GM12801 (cell line): ENCODE data around the gene ACVR1.

ENCODE experiments used
- CTCF ChIP-seq: IDR thresholded peaks from one replicate; pipeline ENCODE4 v1.5.1; 2011; ENCODE audit warnings: control low read depth; ENCODE audit not compliant: insufficient read length; ENCODE audit errors: extremely low read depth

ACVR1 gene

GRCh38 chr2:157726946-157727345 is 149.2 kb downstream of the ACVR1 start:
- TF ChIP-seq CTCF: no peak

- TF ChIP-seq CTCF: no peak
Observed at GRCh38 chr2:157725846-157726245, 150.3 kb downstream of the ACVR1 start.

- no peak for TF ChIP-seq CTCF
Observed at GRCh38 chr2:157722580-157723234, 153.4 kb downstream of the ACVR1 start.

- TF ChIP-seq CTCF: no peak
Observed at GRCh38 chr2:157720504-157720903, 155.6 kb downstream of the ACVR1 start.

GRCh38 chr2:157699806-157700205 is 176.3 kb downstream of the ACVR1 start:
- TF ChIP-seq CTCF: no peak

- no peak for TF ChIP-seq CTCF
Observed at GRCh38 chr2:157699009-157699408, 177.1 kb downstream of the ACVR1 start.

GRCh38 chr2:157698430-157698829 is 177.7 kb downstream of the ACVR1 start:
- TF ChIP-seq CTCF: no peak
